Smooth muscle cell (in vitro differentiated cells): ENCODE measurements around the gene BARHL1. TPM values are rescaled to one million over a fixed set of nuclear protein-coding genes. Genes with fewer than 3 reads are reported as not detected.

ENCODE experiments used
- DNase-seq: peaks from one replicate; lab custom pipeline; 2025; ENCODE audit not compliant: unreplicated experiment; lab: John Stamatoyannopoulos, UW
- H2AFZ ChIP-seq: fragments of 200-600 bp; sonication (generic); 2 replicates; pipeline ENCODE4 v1.6.0; 2016; ENCODE audit warnings: antibody characterized with exemption, low read depth, mild to moderate bottlenecking
- H3F3A ChIP-seq: fragments of 200-600 bp; sonication (generic); 2 replicates; pipeline ENCODE4 v1.6.0; 2017; ENCODE audit warnings: antibody characterized with exemption, low read depth
- H3K27ac ChIP-seq: fragments of 200-600 bp; sonication (generic); 2 replicates; pipeline ENCODE4 v1.5.1; 2016; ENCODE audit warnings: low read depth, mild to moderate bottlenecking
- H3K27me3 ChIP-seq: fragments of 200-600 bp; sonication (generic); 2 replicates; pipeline ENCODE4 v1.6.1; 2016; ENCODE audit warnings: low read depth, mild to moderate bottlenecking
- H3K36me3 ChIP-seq: fragments of 200-600 bp; sonication (generic); 2 replicates; pipeline ENCODE4 v1.5.1; 2016; ENCODE audit warnings: low read depth
- H3K4me1 ChIP-seq: fragments of 200-600 bp; sonication (generic); 2 replicates; pipeline ENCODE4 v1.5.1; 2016; ENCODE audit warnings: low read depth
- H3K4me2 ChIP-seq: fragments of 200-600 bp; sonication (generic); 2 replicates; pipeline ENCODE4 v1.6.0; 2016; ENCODE audit warnings: mild to moderate bottlenecking
- H3K4me3 ChIP-seq: fragments of 200-600 bp; sonication (generic); 2 replicates; pipeline ENCODE4 v1.5.1; 2016; ENCODE audit warnings: mild to moderate bottlenecking
- H3K79me2 ChIP-seq: fragments of 200-600 bp; sonication (generic); 2 replicates; pipeline ENCODE4 v1.6.0; 2016; ENCODE audit warnings: low read depth, mild to moderate bottlenecking
- H3K9ac ChIP-seq: fragments of 200-600 bp; sonication (generic); 2 replicates; pipeline ENCODE4 v1.6.0; 2016; ENCODE audit warnings: low read depth
- H3K9me3 ChIP-seq: fragments of 200-600 bp; sonication (generic); replicated peaks from 2 replicates; pipeline ENCODE4 v1.5.1; 2016; ENCODE audit warnings: low read depth
- H4K20me1 ChIP-seq: fragments of 200-600 bp; sonication (generic); 2 replicates; pipeline ENCODE4 v1.6.0; 2016; ENCODE audit warnings: low read depth
- WGBS: methylation state at CpG from one replicate; pipeline ENCODE4 v1.1.7; 2016; ENCODE audit warnings: low lambda C conversion rate; 5-methylcytosine and 5-hydroxymethylcytosine counted together
- polyA plus RNA-seq: library from polyadenylated mRNA; unstranded; fragments of >200 nt; fragmentation: Nextera tagmentation; extraction: Ambion mirVana; gene quantifications from 2 replicates; pipeline ENCODE4 v1.2.1, GENCODE V29; 2016
- total RNA-seq: library from RNA; depleted of rRNA; stranded (reverse); fragments of >200 nt; gene quantifications from 2 replicates; pipeline ENCODE4 v1.2.3, GENCODE V29; 2014
- TF ChIP-seq, protein P1 (sequence below): fragments of 200-600 bp; sonication (generic); IDR thresholded peaks from 2 replicates; pipeline ENCODE4 v1.5.1; 2017; ENCODE audit warnings: borderline replicate concordance, mild to moderate bottlenecking, antibody characterized with exemption; ENCODE audit not compliant: insufficient read depth, poor library complexity, severe bottlenecking

BARHL1 gene
- total and polyA plus RNA-seq, 2 experiments from 2014 or later, result 0.24 TPM; not detected in 1

DNA sequence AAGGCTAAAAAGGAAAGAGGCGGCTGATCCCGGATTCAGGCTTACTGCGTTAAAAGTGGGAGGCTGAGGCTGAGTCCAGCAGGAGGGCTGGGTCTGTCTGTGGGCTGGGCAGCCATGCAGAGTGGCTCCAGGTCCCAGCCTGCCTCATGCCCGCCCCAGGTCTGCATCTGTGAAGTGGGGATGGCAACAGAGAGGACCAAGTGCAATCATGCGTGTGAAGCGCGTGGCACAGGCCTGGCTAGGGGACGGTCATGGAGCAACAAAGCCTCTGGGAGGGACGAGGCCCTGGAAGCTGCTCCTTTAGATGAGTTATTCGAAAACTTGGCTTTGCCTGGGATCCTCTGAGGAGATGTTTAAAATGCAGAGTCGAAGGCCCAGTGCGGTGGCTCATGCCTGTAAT is 30.4 kb upstream of the BARHL1 start:
- WGBS, result 75% methylated on average over 12 of the region's 12 CpGs
- DNase-seq, result no peak

DNA sequence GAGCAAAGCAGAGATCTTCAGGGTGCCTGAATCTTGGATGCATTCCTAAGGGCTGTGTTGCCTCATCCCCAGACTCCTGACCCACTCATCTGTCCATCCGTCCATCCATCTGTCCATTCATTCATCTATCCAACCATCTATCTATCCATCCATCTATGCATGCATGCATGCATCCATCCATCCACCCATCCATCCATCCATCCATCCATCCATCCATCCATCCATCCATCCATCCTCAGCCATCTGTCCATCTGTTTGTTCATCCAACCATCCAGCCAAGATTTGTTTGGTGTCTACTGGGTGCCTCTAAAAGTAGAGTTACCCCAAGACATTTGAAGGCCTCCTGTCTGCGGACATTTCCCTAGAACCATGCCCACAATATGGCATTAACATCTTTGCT is 27.7 kb upstream of the BARHL1 start:
- Histone ChIP-seq H3K4me3 (no peak overlapping the region), H3K9ac (no peak overlapping the region), H3K79me2 (no peaks in the 10 kb centered on the region), H3K27me3 (peaks cover 11% of the 10 kb centered on the region), H4K20me1 (no peaks in the 10 kb centered on the region), H3K4me1 (peaks cover 18% of the 10 kb centered on the region), H3K27ac (no peak overlapping the region), H3F3A (no peaks in the 10 kb centered on the region), H3K36me3 (no peaks in the 10 kb centered on the region), H3K9me3 (no peaks in the 10 kb centered on the region), H3K4me2 (no peak overlapping the region), H2AFZ (no peak overlapping the region)
- TF ChIP-seq, protein P1, sequence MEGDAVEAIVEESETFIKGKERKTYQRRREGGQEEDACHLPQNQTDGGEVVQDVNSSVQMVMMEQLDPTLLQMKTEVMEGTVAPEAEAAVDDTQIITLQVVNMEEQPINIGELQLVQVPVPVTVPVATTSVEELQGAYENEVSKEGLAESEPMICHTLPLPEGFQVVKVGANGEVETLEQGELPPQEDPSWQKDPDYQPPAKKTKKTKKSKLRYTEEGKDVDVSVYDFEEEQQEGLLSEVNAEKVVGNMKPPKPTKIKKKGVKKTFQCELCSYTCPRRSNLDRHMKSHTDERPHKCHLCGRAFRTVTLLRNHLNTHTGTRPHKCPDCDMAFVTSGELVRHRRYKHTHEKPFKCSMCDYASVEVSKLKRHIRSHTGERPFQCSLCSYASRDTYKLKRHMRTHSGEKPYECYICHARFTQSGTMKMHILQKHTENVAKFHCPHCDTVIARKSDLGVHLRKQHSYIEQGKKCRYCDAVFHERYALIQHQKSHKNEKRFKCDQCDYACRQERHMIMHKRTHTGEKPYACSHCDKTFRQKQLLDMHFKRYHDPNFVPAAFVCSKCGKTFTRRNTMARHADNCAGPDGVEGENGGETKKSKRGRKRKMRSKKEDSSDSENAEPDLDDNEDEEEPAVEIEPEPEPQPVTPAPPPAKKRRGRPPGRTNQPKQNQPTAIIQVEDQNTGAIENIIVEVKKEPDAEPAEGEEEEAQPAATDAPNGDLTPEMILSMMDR, result no peak
- WGBS, result 100% methylated on average over 2 of the region's 2 CpGs
- no peak for DNase-seq

More for the DNA sequence above, 30.4 kb upstream of the BARHL1 start:
- Histone ChIP-seq H4K20me1 (no peaks in the 10 kb centered on the region), H3K27me3 (peaks cover 11% of the 10 kb centered on the region), H3K4me2 (no peak overlapping the region), H3K4me1 (peaks cover 27% of the 10 kb centered on the region), H3K27ac (no peak overlapping the region), H3K79me2 (no peaks in the 10 kb centered on the region), H3K36me3 (no peaks in the 10 kb centered on the region), H3F3A (no peaks in the 10 kb centered on the region), H3K9me3 (no peaks in the 10 kb centered on the region), H2AFZ (no peak overlapping the region), H3K4me3 (no peak overlapping the region), H3K9ac (no peak overlapping the region)
- TF ChIP-seq, protein P1, result no peak

DNA sequence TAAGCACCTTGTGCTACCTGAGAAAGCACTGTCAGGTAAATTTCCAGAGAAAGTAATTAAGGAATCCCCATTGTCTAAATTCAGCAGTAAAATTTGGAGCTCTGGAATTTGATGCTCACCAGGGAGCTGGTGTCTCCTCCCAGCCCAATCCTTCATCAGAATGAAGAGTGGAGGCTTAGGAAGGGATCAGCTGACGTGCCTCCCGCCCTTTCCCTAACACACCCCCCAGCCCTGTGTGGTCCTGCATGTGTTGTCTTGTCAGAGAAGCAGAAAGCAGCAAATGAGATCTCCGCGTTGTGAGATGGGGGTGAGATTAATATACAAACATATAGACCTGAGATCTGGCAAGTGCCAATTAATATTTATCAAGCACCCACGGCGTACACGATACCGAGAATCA is 26.9 kb upstream of the BARHL1 start:
- DNase-seq, result no peak
- peaks cover 13% of the 10 kb centered on the region for H3K27me3 ChIP-seq
- TF ChIP-seq, protein P1, result no peak
- H3K9me3 ChIP-seq, result no peaks in the 10 kb centered on the region
- H3K4me2 ChIP-seq, result no peak overlapping the region
- no peaks in the 10 kb centered on the region for H3K36me3 ChIP-seq
- no peak overlapping the region for H3K9ac ChIP-seq
- no peak overlapping the region for H2AFZ ChIP-seq
- no peaks in the 10 kb centered on the region for H3K79me2 ChIP-seq
- no peak overlapping the region for H3K4me3 ChIP-seq
- no peaks in the 10 kb centered on the region for H3F3A ChIP-seq
- no peaks in the 10 kb centered on the region for H4K20me1 ChIP-seq
- WGBS, result 88% methylated on average over 8 of the region's 8 CpGs
- peaks cover 18% of the 10 kb centered on the region for H3K4me1 ChIP-seq
- no peak overlapping the region for H3K27ac ChIP-seq

- Histone ChIP-seq H3K4me2 (no peak overlapping the region), H3K27ac (no peak overlapping the region), H3K79me2 (no peaks in the 10 kb centered on the region), H3K4me3 (no peak overlapping the region), H3K9me3 (no peaks in the 10 kb centered on the region), H4K20me1 (no peaks in the 10 kb centered on the region), H3K27me3 (peaks cover 20% of the 10 kb centered on the region), H3F3A (no peaks in the 10 kb centered on the region), H3K4me1 (peaks cover 18% of the 10 kb centered on the region), H3K9ac (no peak overlapping the region), H3K36me3 (no peaks in the 10 kb centered on the region), H2AFZ (no peak overlapping the region)
- WGBS, result 83% methylated on average over 6 of the region's 6 CpGs
- no peak for DNase-seq
- TF ChIP-seq, protein P1, result no peak
These were observed 26.2 kb upstream of the BARHL1 start for GRCh38 chr9:132556235-132556634.
